ENCODE results near the gene ATOH8.
"Not testable (repeated sequence)": the region's sequence is repeated elsewhere in the genome, so short reads cannot be mapped to it uniquely, and the experiment has no call there.

Gene ATOH8

GRCh38 chr2:85806358-85807118, 52.7 kb downstream of the ATOH8 start:
- DNase-seq: no peak

GRCh38 chr2:85807756-85808155, 54.0 kb downstream of the ATOH8 start:
- DNase-seq: no peak

- DNase-seq: no peak
Observed at GRCh38 chr2:85810371-85811179, 56.8 kb downstream of the ATOH8 start.

GRCh38 chr2:85811180-85812093, 57.6 kb downstream of the ATOH8 start:
- no peak for DNase-seq

- no peak for DNase-seq
Observed at GRCh38 chr2:85812094-85812735, 58.4 kb downstream of the ATOH8 start.

GRCh38 chr2:85813211-85813981, 59.6 kb downstream of the ATOH8 start:
- DNase-seq: no peak

- DNase-seq: peak; percentile 55
Observed at GRCh38 chr2:85813982-85814801, 60.4 kb downstream of the ATOH8 start.

GRCh38 chr2:85814802-85815550, 61.2 kb downstream of the ATOH8 start:
- DNase-seq: no peak

GRCh38 chr2:85819811-85820510, 66.2 kb downstream of the ATOH8 start:
- DNase-seq: no peak

GRCh38 chr2:85822766-85823165, 69.0 kb downstream of the ATOH8 start:
- no peak for DNase-seq

- DNase-seq: no peak
Observed at GRCh38 chr2:85823951-85824350, 70.2 kb downstream of the ATOH8 start.

- DNase-seq: peak; percentile 39
Observed at GRCh38 chr2:85826990-85827878, 73.4 kb downstream of the ATOH8 start.

- DNase-seq: no peak
Observed at GRCh38 chr2:85827879-85828569, 74.2 kb downstream of the ATOH8 start.

- no peak for DNase-seq
Observed at GRCh38 chr2:85828725-85829124, 74.9 kb downstream of the ATOH8 start.

GRCh38 chr2:85829394-85829793, 75.6 kb downstream of the ATOH8 start:
- DNase-seq: not testable (repeated sequence)

- DNase-seq: no peak
Observed at GRCh38 chr2:85830645-85831044, 76.9 kb downstream of the ATOH8 start.

- no peak for DNase-seq
Observed at GRCh38 chr2:85831735-85832134, 77.9 kb downstream of the ATOH8 start.

GRCh38 chr2:85834466-85834865, 80.7 kb downstream of the ATOH8 start:
- no peak for DNase-seq

Measured in NCI-H2107 (cell line).